ENCODE measurements around the gene C1orf167.

C1orf167 gene

GRCh38 chr1:11761988-11762406 lies at the start of gene C1orf167:
TSS of gene C1orf167 (plus strand) at chr1:11762193. CDS start at chr1:11764401, 2,208 bp downstream.
- no peak for DNase-seq

GRCh38 chr1:11712285-11712684 lies 49.7 kb upstream of the C1orf167 start:
- DNase-seq, result no peak

GRCh38 chr1:11713095-11713494 lies 48.9 kb upstream of the C1orf167 start:
- no peak for DNase-seq

- DNase-seq, result peak; percentile 86
These were observed 47.0 kb upstream of the C1orf167 start for GRCh38 chr1:11714831-11715575.

GRCh38 chr1:11719313-11720032 lies 42.5 kb upstream of the C1orf167 start:
- peak; percentile 69 for DNase-seq

GRCh38 chr1:11720033-11720376 lies 42.0 kb upstream of the C1orf167 start:
- DNase-seq, result no peak

GRCh38 chr1:11720525-11720924 lies 41.5 kb upstream of the C1orf167 start:
- no peak for DNase-seq

- DNase-seq, result no peak
These were observed 40.7 kb upstream of the C1orf167 start for GRCh38 chr1:11721311-11721710.

- no peak for DNase-seq
These were observed 39.5 kb upstream of the C1orf167 start for GRCh38 chr1:11722538-11722937.

- DNase-seq, result no peak
These were observed 36.4 kb upstream of the C1orf167 start for GRCh38 chr1:11725616-11726015.

GRCh38 chr1:11727119-11727518 lies 34.9 kb upstream of the C1orf167 start:
- no peak for DNase-seq

GRCh38 chr1:11728126-11728806 lies 33.7 kb upstream of the C1orf167 start:
- no peak for DNase-seq

- DNase-seq, result no peak
These were observed 32.9 kb upstream of the C1orf167 start for GRCh38 chr1:11729155-11729497.

GRCh38 chr1:11729498-11730428 lies 32.2 kb upstream of the C1orf167 start:
- DNase-seq, result no peak

GRCh38 chr1:11730429-11730891 lies 31.5 kb upstream of the C1orf167 start:
- DNase-seq, result no peak

GRCh38 chr1:11731691-11732283 lies 30.2 kb upstream of the C1orf167 start:
- peak; percentile 86 for DNase-seq

- DNase-seq, result no peak
These were observed 28.7 kb upstream of the C1orf167 start for GRCh38 chr1:11733306-11733705.

GRCh38 chr1:11735531-11735853 lies 26.5 kb upstream of the C1orf167 start:
- DNase-seq, result no peak

GRCh38 chr1:11735854-11736745 lies 25.9 kb upstream of the C1orf167 start, which contains the start of gene AGTRAP:
TSS of gene AGTRAP (plus strand) at chr1:11736136. CDS start at chr1:11736209, 73 bp downstream.
- peak; percentile 82 for DNase-seq

- DNase-seq, result peak; percentile 32
These were observed 25.0 kb upstream of the C1orf167 start for GRCh38 chr1:11736746-11737639.

All from NCI-H2171 (cell line).